HG02678 (cell line): Measurements from ENCODE around the gene BAZ2B.
"Not testable (repeated sequence)": the region's sequence is repeated elsewhere in the genome, so short reads cannot be mapped to it uniquely, and the experiment has no call there.

ENCODE experiments used
- ATAC-seq: cut with Tn5 transposase; IDR thresholded peaks from one replicate; pipeline ENCODE4 v1.9.1; 2021; ENCODE audit warnings: mild to moderate bottlenecking, moderate library complexity; ENCODE audit not compliant: unreplicated experiment

The BAZ2B gene

DNA sequence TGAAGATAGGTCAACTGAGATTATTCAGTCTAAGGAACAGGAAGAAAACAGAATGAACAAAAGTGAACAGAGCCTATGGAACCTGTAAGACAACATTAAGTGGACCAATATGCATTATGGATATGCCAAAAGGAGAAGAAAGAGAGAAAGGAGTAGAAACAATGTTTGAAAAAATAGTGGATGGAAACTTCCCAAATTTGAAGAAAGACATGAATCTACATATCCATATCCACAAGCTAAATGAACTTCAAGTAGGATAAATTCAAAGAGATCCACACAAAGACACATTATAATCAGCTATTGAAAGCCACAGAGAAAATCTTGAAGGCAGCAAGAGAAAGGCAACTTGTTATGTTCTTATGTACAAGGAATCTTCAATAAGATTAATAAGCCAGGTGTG, 74.2 kb downstream of the BAZ2B start:
- ATAC-seq, result no peak

DNA sequence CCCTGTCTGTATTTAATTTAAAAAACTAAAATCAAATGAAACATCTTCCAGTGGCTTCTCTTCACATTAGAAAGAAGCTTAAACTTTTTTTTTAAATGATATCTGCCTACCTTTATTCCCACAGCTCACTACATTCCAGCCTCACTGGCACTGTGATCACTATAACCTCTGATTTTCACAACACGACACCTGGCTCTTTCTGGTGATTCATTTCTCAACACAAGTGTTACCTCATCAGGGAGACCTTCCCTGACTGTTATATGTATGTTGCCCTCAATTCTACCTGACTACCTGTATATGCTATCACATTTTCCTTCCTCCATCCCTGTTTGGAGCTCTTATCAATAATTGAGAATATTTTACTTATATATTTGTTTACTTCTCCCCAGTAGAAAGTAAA, 76.6 kb downstream of the BAZ2B start:
- no peak for ATAC-seq

GRCh38 chr2:159538801-159539200, 77.5 kb downstream of the BAZ2B start:
- ATAC-seq, result no peak

- not testable (repeated sequence) for ATAC-seq
Observed at GRCh38 chr2:159535261-159535660, 81.1 kb downstream of the BAZ2B start.

DNA sequence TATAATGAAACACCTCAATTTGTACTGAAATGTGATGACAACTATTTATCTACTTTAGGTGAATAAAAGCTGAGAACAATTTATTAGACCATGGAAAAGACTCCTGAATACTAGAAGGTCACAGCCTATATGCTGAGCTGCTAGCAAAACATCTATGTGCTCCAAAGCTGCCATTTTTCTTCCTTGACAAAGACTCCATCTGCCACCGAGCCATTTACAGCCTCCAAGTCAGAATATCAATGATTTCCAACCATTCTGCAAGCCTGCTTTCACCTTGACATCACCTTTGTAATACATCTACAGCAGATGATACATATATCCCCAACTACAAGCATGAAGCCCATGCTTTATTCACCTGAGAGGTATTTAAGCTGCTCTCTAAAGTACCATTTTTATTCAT, 84.9 kb downstream of the BAZ2B start:
- ATAC-seq, result no peak

GRCh38 chr2:159526433-159526832, 89.9 kb downstream of the BAZ2B start:
- ATAC-seq, result no peak

GRCh38 chr2:159525012-159525411, 91.3 kb downstream of the BAZ2B start:
- no peak for ATAC-seq

- no peak for ATAC-seq
Observed at GRCh38 chr2:159521272-159521671, 95.1 kb downstream of the BAZ2B start.

DNA sequence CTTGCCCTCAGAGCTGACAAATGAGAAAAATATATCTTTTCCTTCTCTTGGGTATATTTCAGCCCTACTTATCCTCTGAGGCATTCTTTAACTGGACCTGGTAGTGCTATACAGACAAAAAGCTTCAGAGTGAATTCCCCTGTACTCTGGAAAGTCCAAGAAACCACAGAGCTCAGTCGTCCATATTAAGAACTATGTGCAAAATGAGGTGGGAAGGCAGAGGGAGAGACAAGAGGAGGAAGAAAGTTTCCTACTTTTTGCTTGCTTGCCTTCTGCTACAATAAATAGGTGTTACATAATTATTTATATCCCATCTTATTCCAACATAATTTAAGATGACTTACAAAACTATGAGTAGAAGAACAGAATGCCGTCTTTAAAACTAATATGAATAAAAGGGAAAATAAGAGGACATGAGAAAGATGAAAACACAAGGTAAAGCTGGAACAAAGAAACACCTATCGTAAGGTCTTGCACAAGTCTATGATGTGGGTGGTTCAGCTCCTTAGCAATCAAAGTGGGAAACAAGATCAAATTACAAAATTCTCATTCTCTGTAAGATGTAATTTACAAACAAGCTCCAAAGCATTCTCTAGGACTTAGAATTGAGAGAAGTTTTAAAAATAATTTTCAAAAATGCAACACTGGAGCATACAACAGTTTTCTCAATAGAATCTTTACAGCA, 97.9 kb downstream of the BAZ2B start:
- ATAC-seq, result no peak

DNA sequence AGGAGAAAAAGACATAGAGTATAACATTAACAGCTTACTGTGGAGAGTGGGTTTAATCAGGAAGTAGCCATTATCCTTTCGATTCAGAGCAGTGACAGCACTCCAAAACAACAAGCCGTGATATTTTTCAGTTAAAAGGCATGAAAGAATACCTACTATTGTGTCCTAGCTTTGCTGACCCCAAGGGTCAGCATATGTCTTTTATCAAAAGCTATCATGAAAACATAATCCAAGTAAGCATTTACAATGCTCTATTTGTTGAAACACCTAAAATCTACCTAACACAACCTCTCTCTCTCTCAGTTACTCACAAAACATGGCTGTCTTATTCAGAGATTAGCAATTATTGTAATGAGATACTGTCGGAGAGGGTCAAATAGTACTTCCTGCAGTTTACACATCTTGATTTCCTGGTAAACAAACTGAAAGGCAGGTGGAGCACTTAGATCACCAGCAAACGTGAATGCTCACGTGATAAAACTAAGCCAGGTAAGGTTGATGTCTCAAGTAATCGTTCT, 100.0 kb downstream of the BAZ2B start:
- peak; percentile 81 for ATAC-seq

- ATAC-seq, result no peak
Observed at GRCh38 chr2:159515441-159515840, 100.9 kb downstream of the BAZ2B start.

DNA sequence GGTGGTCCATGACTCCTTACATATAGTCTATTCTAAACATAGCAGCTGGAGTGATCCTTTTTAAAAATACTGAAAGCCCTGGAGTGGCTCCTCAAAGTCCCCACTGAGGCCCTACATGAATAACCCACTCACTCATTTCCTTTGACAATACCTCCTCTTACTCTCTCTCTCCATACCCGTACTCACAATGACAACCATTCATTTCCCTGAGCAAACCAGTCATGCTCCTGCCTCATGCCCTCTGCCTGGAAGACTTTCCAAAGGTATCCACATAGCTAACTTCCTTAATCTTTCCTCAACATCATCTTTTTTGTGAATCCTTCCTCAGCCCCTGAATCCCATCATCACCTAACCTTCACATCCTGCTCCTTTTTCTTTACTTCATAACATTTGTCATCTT, 102.6 kb downstream of the BAZ2B start:
- ATAC-seq, result no peak

GRCh38 chr2:159508140-159508539, 108.2 kb downstream of the BAZ2B start:
- no peak for ATAC-seq

- ATAC-seq, result no peak
Observed at GRCh38 chr2:159506764-159507440, 109.4 kb downstream of the BAZ2B start.

DNA sequence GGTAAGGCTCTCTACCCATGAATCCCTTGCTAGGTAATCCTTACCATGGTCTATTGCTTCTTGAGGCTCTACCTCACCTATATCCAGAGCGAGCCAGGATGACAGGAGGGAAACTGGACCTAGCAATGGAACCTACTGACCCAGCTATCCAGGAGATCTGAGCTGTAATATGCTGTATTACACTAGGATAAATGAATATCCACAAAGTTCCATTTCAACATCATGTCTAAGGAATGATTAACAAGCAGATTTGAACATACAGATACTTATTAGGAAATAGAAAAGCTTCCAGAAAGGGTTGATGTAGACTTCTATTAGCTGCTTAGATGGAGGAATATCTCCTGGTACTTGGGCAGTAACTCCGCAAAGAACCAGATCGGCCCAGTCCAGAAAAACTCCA, 110.1 kb downstream of the BAZ2B start:
- ATAC-seq, result no peak

GRCh38 chr2:159505196-159505595, 111.2 kb downstream of the BAZ2B start:
- ATAC-seq, result no peak

- ATAC-seq, result no peak
Observed at GRCh38 chr2:159501743-159502142, 114.6 kb downstream of the BAZ2B start.

- ATAC-seq, result no peak
Observed at GRCh38 chr2:159497847-159498246, 118.5 kb downstream of the BAZ2B start.

GRCh38 chr2:159497256-159497655, 119.1 kb downstream of the BAZ2B start:
- no peak for ATAC-seq

DNA sequence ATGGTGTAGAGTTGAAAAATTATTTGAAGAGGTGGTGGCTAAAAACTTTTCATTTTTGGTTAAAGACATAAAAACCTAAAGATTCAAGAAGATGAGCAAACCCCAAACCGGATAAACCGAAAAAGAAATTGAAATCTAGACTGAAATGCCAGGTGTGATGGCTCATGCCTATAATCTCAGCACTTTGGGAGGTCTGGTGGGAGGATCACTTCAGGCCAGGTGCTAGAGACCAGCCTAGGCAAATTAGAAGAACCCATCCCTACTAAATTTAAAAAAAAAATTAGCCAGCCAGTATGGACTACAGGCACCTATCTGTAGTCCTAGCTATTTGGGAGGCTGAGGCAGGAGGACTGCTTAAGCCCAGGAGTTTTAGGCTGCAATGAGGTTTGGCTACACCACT, 126.9 kb downstream of the BAZ2B start:
- ATAC-seq, result peak; percentile 60

DNA sequence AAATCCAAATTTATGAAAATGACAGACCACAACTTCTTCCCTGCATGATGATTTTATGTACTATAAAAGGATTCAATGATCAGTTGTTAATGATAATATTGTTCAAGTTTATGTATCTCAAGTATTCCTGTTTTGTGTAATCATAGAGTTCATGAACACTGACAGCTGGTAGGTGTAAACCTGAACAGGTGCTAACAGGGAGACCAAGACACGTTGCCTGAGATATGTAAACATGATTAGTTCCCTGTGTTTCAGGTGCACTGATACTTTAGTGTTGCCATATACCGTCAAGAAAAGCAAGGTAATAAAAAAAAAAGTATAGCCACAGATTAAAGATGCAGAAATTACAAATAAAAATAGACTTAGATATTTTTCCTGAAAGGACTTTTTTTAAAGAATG, 131.8 kb downstream of the BAZ2B start:
- no peak for ATAC-seq

GRCh38 chr2:159476329-159476728, 140.0 kb downstream of the BAZ2B start:
- no peak for ATAC-seq
